GM23338 (cell line): ENCODE results near the gene CFAP65. TPM values are rescaled to one million over a fixed set of nuclear protein-coding genes. Genes with fewer than 3 reads are reported as not detected.
A peak's percentile ranks its signal among the peaks of the same experiment; 100 is the strongest.

ENCODE experiments used
- ATAC-seq: fragments of 200-7000 bp; cut with Tn5 transposase; 3 replicates; pipeline ENCODE4 v1.9.1; 2020
- DNase-seq: peaks from one replicate; pipeline ENCODE4 v3.0.0-alpha.2; 2015; ENCODE audit warnings: low spot score
- H2AFZ ChIP-seq: fragments of 200-600 bp; sonication (generic); 2 replicates; pipeline ENCODE4 v1.8.0; 2016; ENCODE audit warnings: antibody characterized with exemption, mild to moderate bottlenecking, moderate library complexity
- H3F3A ChIP-seq: fragments of 200-600 bp; sonication (generic); replicated peaks from 2 replicates; pipeline ENCODE4 v1.8.0; 2017; ENCODE audit warnings: antibody characterized with exemption, mixed run types, low read depth
- H3K27ac ChIP-seq: fragments of 200-600 bp; sonication (generic); 2 replicates; pipeline ENCODE4 v1.6.1; 2016; ENCODE audit warnings: low read depth
- H3K27me3 ChIP-seq: fragments of 200-600 bp; sonication (generic); 2 replicates; pipeline ENCODE4 v1.8.0; 2016; ENCODE audit warnings: mild to moderate bottlenecking, mixed run types, moderate library complexity; ENCODE audit not compliant: insufficient read depth
- H3K36me3 ChIP-seq: fragments of 200-600 bp; sonication (generic); 2 replicates; pipeline ENCODE4 v1.8.0; 2016; ENCODE audit warnings: mild to moderate bottlenecking; ENCODE audit not compliant: insufficient read depth
- H3K4me1 ChIP-seq: fragments of 200-600 bp; sonication (generic); 2 replicates; pipeline ENCODE4 v1.8.0; 2016; ENCODE audit warnings: mild to moderate bottlenecking, moderate library complexity; ENCODE audit not compliant: insufficient read depth
- H3K4me2 ChIP-seq: fragments of 200-600 bp; sonication (generic); 2 replicates; pipeline ENCODE4 v1.7.1; 2017; ENCODE audit warnings: mixed run types
- H3K4me3 ChIP-seq: fragments of 200-600 bp; sonication (generic); 2 replicates; pipeline ENCODE4 v1.6.1; 2016; ENCODE audit warnings: mixed run types
- H3K79me2 ChIP-seq: fragments of 200-600 bp; sonication (generic); replicated peaks from 2 replicates; pipeline ENCODE4 v1.8.0; 2017; ENCODE audit warnings: mild to moderate bottlenecking; ENCODE audit not compliant: insufficient read depth
- H3K9me2 ChIP-seq: fragments of 200-600 bp; sonication (generic); 2 replicates; pipeline ENCODE4 v1.8.0; 2017; ENCODE audit not compliant: insufficient read depth
- H4K20me1 ChIP-seq: fragments of 200-600 bp; sonication (generic); replicated peaks from 2 replicates; pipeline ENCODE4 v1.8.0; 2017; ENCODE audit warnings: mild to moderate bottlenecking; ENCODE audit not compliant: insufficient read depth
- H3K27ac Mint-ChIP-seq: 2 replicates; pipeline ENCODE4 v1.8.0; 2020; ENCODE audit warnings: inconsistent platforms, mild to moderate bottlenecking, moderate library complexity, mixed read lengths
- H3K27me3 Mint-ChIP-seq: 3 replicates; pipeline ENCODE4 v1.8.0; 2022; ENCODE audit warnings: low read depth, mild to moderate bottlenecking, moderate library complexity, mixed read lengths, inconsistent platforms; ENCODE audit not compliant: insufficient read depth, poor library complexity
- H3K36me3 Mint-ChIP-seq: 3 replicates; pipeline ENCODE4 v1.8.0; 2021; ENCODE audit warnings: low read depth, mild to moderate bottlenecking, inconsistent platforms, moderate library complexity, mixed read lengths
- H3K4me1 Mint-ChIP-seq: 3 replicates; pipeline ENCODE4 v1.8.0; 2020; ENCODE audit warnings: mild to moderate bottlenecking, inconsistent platforms, mixed read lengths
- H3K4me3 Mint-ChIP-seq: 3 replicates; pipeline ENCODE4 v1.8.0; 2021; ENCODE audit warnings: moderate library complexity, mild to moderate bottlenecking, inconsistent platforms, mixed read lengths
- H3K9me3 Mint-ChIP-seq: 3 replicates; pipeline ENCODE4 v1.8.0; 2020; ENCODE audit warnings: moderate library complexity, mild to moderate bottlenecking, inconsistent platforms, mixed read lengths
- CREB1 ChIP-seq: fragments of 250-450 bp; sonication (Bioruptor Pico); IDR thresholded peaks from 2 replicates; pipeline ENCODE4 v1.5.0; 2020; ENCODE audit warnings: low read depth, mild to moderate bottlenecking, moderate library complexity
- CTCF ChIP-seq, 2 experiments: fragments of 200-600 bp in 1 of 2; sonication (generic) in 1 of 2; conservative IDR thresholded peaks; 2 replicates each; pipeline versions ENCODE4 v1.5.1 to v1.6.1; 2016 to 2017; ENCODE audit warnings: antibody characterized with exemption in 2 of 2, low read depth in 2 of 2, mild to moderate bottlenecking in 2 of 2, moderate library complexity in 1 of 2
- ETS1 ChIP-seq: IDR thresholded peaks from 2 replicates; pipeline ENCODE4 v1.6.1; 2016; ENCODE audit warnings: antibody characterized with exemption
- EZH2 ChIP-seq: fragments of 200-600 bp; sonication (generic); IDR thresholded peaks from one replicate; pipeline ENCODE4 v1.8.0; 2017; ENCODE audit warnings: antibody characterized with exemption, mild to moderate bottlenecking, low read depth; ENCODE audit not compliant: unreplicated experiment
- EZH2phosphoT487 ChIP-seq: fragments of 200-600 bp; sonication (generic); IDR thresholded peaks from one replicate; pipeline ENCODE4 v1.8.1; 2018; ENCODE audit warnings: antibody characterized with exemption; ENCODE audit not compliant: unreplicated experiment
- JUNB ChIP-seq: IDR thresholded peaks from one replicate; pipeline ENCODE4 v1.6.1; 2016; ENCODE audit warnings: antibody characterized with exemption; ENCODE audit not compliant: unreplicated experiment
- NANOG ChIP-seq: IDR thresholded peaks from 2 replicates; pipeline ENCODE4 v1.6.1; 2016; ENCODE audit warnings: antibody characterized with exemption, borderline replicate concordance
- POLR2AphosphoS5 ChIP-seq: IDR thresholded peaks from 2 replicates; pipeline ENCODE4 v1.6.1; 2016; ENCODE audit warnings: antibody characterized with exemption, low read depth
- REST ChIP-seq: IDR thresholded peaks from one replicate; pipeline ENCODE4 v1.6.1; 2018; ENCODE audit warnings: antibody characterized with exemption; ENCODE audit not compliant: unreplicated experiment
- STAT1 ChIP-seq: IDR thresholded peaks from one replicate; pipeline ENCODE4 v1.6.1; 2016; ENCODE audit warnings: antibody characterized with exemption; ENCODE audit not compliant: unreplicated experiment
- ZNF114 ChIP-seq: fragments of 250-450 bp; sonication (Bioruptor Pico); IDR thresholded peaks from 2 replicates; pipeline ENCODE4 v1.5.0; 2020; ENCODE audit warnings: mild to moderate bottlenecking, moderate library complexity
- ZNF331 ChIP-seq: fragments of 250-450 bp; sonication (Bioruptor Pico); IDR thresholded peaks from 2 replicates; pipeline ENCODE4 v1.5.0; 2020; ENCODE audit warnings: low read depth, mild to moderate bottlenecking, moderate library complexity
- polyA plus RNA-seq: library from polyadenylated mRNA; unstranded; fragments of >200 nt; fragmentation: Nextera tagmentation; extraction: Ambion mirVana; gene quantifications from 2 replicates; pipeline ENCODE4 v1.2.1, GENCODE V29; 2016
- total RNA-seq: library from RNA; depleted of rRNA; stranded (reverse); fragments of >200 nt; shearing (Covaris generic); gene quantifications from 2 replicates; pipeline ENCODE4 v1.2.3, GENCODE V29; 2014

The CFAP65 gene
- total and polyA plus RNA-seq, 2 experiments from 2014 or later, result 0.38 to 0.74 TPM

GRCh38 chr2:218985325-218986091 lies 55.8 kb downstream of the CFAP65 start (continued):
- TF ChIP-seq JUNB (no peak), REST (no peak), STAT1 (no peak)

GRCh38 chr2:218985021-218985324 lies 56.3 kb downstream of the CFAP65 start, which contains the start of gene FEV:
Gene FEV (minus strand): TSS chr2:218985184. CDS start chr2:218985075, 109 bp downstream.
- DNase-seq (no peak), ATAC-seq (no peak)
- H3K9me2 ChIP-seq, result no peaks in the 10 kb centered on the region
- peaks cover 98% of the 10 kb centered on the region for H3K27me3 ChIP-seq
- H3K27ac ChIP-seq, result no peak within 1 kb of the TSS
- peaks cover 3% of the 10 kb centered on the region; the same call in 1 of the 3 replicates for H3K9me3 Mint-ChIP-seq
- peak within 1 kb of the TSS; percentile 69 for H3K4me3 Mint-ChIP-seq
- H2AFZ ChIP-seq, result peak within 1 kb of the TSS; percentile 86
- H3K27me3 Mint-ChIP-seq, result peaks cover 94% of the 10 kb centered on the region
- peaks cover 17% of the 10 kb centered on the region for H3K4me1 Mint-ChIP-seq
- H3K4me1 ChIP-seq, result peaks cover 27% of the 10 kb centered on the region; the same call in 1 of the 2 replicates
- H3F3A ChIP-seq, result 0 out of 2 replicates have a peak, but pooled peaks cover 4% of the 10 kb centered on the region
- H4K20me1 ChIP-seq, result peaks cover 18% of the 10 kb centered on the region
- H3K27ac Mint-ChIP-seq, result no peak within 1 kb of the TSS
- H3K79me2 ChIP-seq, result no peaks in the 10 kb centered on the region
- peak within 1 kb of the TSS; percentile 51 for H3K4me3 ChIP-seq
- H3K36me3 ChIP-seq, result no peaks in the 10 kb centered on the region
- peak within 1 kb of the TSS; percentile 81 for H3K4me2 ChIP-seq
- no peaks in the 10 kb centered on the region; the same call in 2 of the 3 replicates for H3K36me3 Mint-ChIP-seq
- TF ChIP-seq ETS1, result no peak
- TF ChIP-seq REST, result no peak
- TF ChIP-seq EZH2phosphoT487, result no peak
- no peak for TF ChIP-seq CREB1 (CRISPR knock-in tag)
- no peak for TF ChIP-seq STAT1
- no peak for TF ChIP-seq ZNF331 (CRISPR knock-in tag)
- TF ChIP-seq POLR2AphosphoS5, result no peak
- no peak for TF ChIP-seq NANOG
- no peak for TF ChIP-seq CTCF (conservative IDR thresholded peaks at IDR 0.05; ENCODE audit: low read depth in 2 of 2)
- no peak for TF ChIP-seq EZH2
- TF ChIP-seq ZNF114 (CRISPR knock-in tag), result no peak
